Measurements from ENCODE around the gene ARHGEF2.
A peak's percentile ranks its signal among the peaks of the same experiment; 100 is the strongest.

ARHGEF2 gene

GRCh38 chr1:155912056-155912536, 66.3 kb downstream of the ARHGEF2 start:
- no peak for DNase-seq (ENCODE audit: low read depth in 2 of 2, low spot score in 1 of 2)

- DNase-seq (ENCODE audit: low read depth in 2 of 2, low spot score in 1 of 2), result peak; percentile 68 to 73
Observed at GRCh38 chr1:155911156-155912055, 66.9 kb downstream of the ARHGEF2 start, which contains the start of gene RIT1. TSS of gene RIT1 (minus strand) at chr1:155911349. CDS start at chr1:155910761, 588 bp downstream.

- DNase-seq (ENCODE audit: low read depth in 2 of 2, low spot score in 1 of 2), result no peak
Observed at GRCh38 chr1:155910621-155911121, 67.7 kb downstream of the ARHGEF2 start.

GRCh38 chr1:155909894-155910293, 68.5 kb downstream of the ARHGEF2 start:
- DNase-seq (ENCODE audit: low read depth in 2 of 2, low spot score in 1 of 2), result no peak

GRCh38 chr1:155904261-155904660, 74.1 kb downstream of the ARHGEF2 start:
- no peak for DNase-seq (ENCODE audit: low read depth in 2 of 2, low spot score in 1 of 2)

GRCh38 chr1:155900161-155900560, 78.2 kb downstream of the ARHGEF2 start:
- no peak for DNase-seq (ENCODE audit: low read depth in 2 of 2, low spot score in 1 of 2)

GRCh38 chr1:155899683-155900082, 78.7 kb downstream of the ARHGEF2 start:
- DNase-seq (ENCODE audit: low read depth in 2 of 2, low spot score in 1 of 2), result no peak

GRCh38 chr1:155898888-155899287, 79.5 kb downstream of the ARHGEF2 start:
- no peak for DNase-seq (ENCODE audit: low read depth in 2 of 2, low spot score in 1 of 2)

- DNase-seq (ENCODE audit: low read depth in 2 of 2, low spot score in 1 of 2), result no peak
Observed at GRCh38 chr1:155897746-155898145, 80.6 kb downstream of the ARHGEF2 start.

Measured in stimulated activated CD8-positive, alpha-beta memory T cell treated with anti-CD3 and anti-CD28 coated beads, Interleukin-4, amount 100 ng/mL, for 1 hour (primary cell).